IPS DF 19.7 (cell line): ENCODE results near the gene FOXN3.
"Not testable (repeated sequence)": the region's sequence is repeated elsewhere in the genome, so short reads cannot be mapped to it uniquely, and the experiment has no call there.

ENCODE experiments used
- DNase-seq: peaks from one replicate; pipeline ENCODE4 v3.0.0-alpha.2; 2013; ENCODE audit warnings: low read depth, low spot score

The FOXN3 gene

GRCh38 chr14:89250655-89250975 is 166.4 kb downstream of the FOXN3 start:
- not testable (repeated sequence) for DNase-seq

DNA sequence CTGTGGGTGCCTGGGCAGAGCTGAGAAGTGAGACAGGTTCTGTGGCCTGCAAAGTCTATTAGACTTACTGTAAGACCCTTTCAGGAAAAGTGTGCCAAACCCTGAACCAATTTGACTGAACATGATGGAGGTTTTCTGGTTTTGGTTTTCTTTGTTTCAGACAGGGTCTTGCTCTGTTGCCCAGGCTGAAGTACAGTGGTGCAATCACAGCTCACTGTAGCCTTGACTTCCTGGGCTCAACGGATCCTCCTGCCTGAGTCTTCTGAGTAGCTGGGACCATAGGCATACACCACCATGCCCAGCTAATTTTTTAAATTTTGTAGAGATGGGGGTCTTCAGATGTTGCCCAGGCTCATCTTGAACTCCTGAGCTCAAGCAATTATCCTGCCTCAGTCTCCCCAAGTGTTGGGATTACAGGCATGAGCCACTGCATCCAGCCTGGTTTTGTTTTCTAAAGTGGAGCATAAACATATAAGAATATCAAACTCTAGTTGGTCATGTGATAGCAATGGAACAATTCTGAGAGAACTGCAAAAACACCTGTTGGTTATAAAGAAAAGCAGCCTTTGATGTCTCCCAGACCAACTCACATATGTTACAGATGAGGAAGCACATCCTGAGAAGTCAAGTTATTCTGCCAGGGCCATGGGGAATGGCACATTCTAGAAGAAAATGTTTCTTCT is 166.9 kb downstream of the FOXN3 start:
- DNase-seq, result no peak

- peak; percentile 33 for DNase-seq
Measured at GRCh38 chr14:89249065-89249695, 167.9 kb downstream of the FOXN3 start.

DNA sequence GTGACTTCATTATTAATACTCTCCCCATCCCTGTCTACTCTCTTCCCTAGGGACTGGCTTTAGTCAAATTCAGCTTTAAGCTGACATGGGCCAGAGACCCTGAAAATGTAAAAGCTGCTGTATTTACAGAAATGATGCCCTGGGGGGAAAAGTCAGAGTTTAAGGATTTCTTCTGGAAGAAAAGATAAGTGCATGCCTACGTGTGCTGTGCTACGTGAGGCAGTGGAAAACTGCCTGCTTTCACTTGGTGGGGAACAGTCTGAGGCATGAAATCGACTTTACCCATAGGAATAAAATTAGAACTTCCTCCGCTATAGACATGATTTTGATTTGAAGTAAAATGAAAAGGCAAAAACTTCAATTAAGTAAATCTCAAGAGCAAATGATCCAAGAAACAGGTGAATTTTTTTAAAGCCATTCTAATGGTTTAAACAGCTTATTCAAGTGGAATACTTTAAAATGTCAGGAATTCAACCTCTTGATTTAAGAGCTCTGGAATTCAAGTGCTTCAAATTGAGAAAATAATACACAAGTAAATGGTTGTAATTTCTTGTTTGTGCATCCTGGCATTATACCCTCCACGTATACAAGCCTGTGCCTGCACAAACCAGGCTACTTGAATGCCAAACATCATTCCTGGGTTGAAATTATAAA is 168.5 kb downstream of the FOXN3 start:
- no peak for DNase-seq

DNA sequence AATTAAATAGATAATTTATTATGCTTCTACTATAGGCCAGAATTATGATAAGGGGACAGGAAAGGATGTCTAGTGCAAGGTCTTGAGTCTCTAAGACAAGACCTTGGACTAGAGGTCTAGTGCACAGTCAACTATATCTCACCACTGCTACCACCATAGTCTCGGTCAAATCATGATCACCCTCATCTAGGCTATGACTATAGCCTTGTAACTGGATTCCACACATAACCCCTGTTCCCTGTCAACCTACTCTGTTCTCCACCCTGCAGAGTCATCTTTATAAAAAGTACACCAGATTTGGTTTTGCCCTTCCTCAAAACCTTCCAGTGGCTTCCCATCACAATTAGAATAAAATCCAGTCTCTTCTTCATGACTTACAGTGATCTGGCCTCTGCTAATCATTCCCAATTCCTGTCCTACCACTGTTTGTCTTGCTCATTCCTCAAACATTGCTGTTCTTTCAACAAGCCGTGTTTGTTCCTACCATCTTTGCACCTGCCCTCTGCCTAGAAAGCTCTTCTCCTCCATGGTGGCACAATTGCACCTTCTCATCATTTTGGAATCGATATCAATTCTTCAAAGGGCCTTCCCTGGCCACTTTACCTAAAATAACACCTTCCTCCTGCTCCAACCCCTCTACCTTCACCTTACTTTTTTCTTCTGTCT is 169.4 kb downstream of the FOXN3 start:
- DNase-seq, result no peak

DNA sequence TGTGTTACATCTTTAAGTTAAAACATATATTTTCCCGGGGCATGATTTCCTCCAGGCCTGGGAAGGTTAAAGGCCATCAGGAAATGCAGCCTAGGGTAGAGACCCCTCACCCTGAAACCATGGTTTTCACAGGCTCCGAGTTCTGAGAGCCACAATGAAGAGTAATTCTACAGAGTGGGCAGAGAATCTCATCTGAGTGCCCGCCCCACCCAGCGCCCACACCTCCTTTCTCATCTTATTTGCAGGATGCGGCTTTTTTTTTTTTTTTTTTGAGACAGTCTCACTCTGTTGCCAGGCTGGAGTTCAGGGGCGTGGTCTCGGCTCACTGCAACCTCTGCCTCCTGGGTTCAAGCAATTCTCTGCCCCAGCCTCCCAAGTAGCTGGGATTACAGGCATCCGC is 170.7 kb downstream of the FOXN3 start:
- DNase-seq, result no peak

DNA sequence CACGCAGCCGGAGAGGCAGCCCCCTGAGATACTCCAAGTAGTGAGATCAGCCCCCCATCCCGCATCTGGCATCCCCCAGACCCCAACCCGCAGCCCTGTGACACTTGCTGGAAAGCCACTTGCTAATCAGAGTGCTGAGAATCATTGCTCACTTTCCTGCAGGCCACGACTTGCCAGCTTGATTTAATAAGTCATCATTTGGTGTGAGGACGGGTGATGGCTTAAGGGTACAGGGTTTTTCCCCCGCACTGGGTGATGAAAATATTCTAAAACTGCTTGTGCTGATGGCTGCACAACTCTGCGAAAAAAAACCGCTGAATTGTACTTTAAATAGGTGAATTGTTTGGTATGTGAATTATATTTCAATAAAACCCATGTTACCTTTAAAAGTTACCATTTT is 171.2 kb downstream of the FOXN3 start:
- no peak for DNase-seq

DNA sequence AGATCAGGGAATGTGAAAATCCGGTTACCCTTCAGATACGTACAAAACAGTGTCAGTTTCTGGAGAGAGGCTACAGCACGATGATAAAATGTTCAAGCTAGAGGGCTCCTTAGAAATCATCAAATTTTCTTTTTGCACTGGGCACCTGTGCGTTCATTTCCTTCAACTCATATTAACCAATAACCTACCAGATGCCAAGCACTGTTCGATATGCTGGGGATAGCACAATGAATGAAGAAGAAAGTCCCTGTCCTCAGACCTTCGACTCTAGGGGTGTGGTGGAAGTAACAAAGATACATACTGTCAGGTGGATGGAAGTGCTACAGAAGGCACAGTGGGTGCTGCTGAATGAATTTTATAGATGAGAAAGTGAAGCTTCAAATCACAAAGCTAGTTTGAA is 172.3 kb downstream of the FOXN3 start:
- no peak for DNase-seq

DNA sequence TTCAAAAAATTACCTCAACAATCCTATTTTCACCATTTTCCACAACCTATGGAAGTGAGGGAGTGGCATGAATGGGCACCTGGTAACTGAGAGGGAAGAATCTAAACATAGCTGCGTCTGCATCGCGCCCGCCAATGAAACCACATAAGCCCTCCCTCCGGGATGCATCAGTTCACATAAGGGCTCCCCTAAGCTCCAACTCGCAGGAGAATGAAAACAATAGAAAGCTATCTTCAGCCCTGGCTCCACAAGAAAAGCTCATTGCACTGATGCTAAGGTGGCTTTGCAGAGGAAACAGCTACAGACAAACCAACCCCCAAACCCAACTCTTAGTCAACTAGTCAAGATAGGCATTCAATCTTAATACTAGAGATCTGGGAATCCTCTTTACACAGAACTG is 173.3 kb downstream of the FOXN3 start:
- DNase-seq, result no peak

DNA sequence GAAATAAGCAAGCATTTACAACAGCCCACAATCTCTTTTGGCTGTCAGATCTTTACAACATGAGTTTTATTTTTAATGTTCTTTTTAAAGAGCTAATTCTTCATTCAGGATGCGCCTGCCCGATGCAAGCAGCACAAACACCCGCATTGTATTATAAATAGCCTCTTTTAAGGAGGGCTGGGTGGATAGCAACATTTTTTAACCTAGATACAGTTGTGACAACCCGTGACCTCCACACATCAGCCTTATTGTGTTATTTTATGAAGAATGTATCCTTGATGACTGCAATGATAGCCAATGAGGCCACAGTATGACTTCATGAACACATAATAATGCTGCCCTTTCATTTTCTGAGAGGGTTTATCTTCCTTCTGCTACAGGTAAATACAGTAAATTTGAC is 173.7 kb downstream of the FOXN3 start:
- DNase-seq, result no peak

GRCh38 chr14:89242652-89243279 is 174.3 kb downstream of the FOXN3 start:
- DNase-seq, result no peak

DNA sequence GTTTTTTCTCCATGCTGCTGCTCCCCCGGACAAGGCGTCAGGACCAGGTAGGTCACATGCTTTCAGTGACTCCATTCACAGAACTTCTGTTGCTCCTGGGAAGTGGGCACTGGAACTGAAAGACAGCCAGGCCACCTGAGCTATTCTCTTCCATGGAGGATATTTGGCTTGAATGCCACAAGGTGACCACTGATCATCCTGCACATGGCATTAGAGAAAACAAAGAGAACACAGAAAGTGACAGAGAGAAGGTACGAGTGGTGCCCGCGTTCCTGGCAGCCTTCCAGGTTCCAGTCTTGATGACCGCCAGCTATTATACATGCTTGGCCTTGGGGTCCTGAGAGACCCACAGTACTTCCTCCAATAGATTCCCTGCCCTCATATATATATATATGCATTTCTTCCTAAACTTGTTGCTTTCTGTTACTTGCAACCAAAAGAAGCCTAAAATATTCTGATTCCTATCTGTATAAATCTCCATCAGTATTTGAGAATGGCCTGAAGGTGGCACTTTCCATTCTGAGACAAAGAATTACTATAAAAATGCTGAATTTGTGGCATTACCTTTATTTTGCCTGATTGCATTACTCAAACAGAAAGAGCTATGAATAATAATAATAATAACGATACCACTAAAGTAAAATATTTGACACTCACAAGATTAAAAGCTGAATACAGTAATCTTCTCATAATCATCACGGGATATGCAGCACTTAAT is 174.9 kb downstream of the FOXN3 start:
- DNase-seq, result no peak

DNA sequence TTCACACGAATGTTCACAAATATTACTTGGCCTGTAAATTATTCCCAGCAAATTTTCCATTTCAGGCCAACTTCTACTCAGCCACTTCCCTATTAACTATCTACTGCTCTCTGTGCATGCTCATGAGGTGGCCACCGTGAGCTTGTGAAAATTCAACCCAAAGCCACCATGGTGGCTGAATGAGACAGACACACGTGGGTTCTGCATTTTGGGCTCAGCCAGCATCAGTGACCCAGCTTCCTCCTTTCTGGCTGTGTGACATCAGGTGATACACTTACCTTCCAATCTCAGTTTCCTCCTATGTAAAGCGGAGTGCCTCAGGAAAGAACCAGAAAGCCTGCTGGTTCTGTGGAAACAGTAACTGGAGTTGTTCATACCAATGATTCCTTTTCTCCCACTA is 175.8 kb downstream of the FOXN3 start:
- DNase-seq, result no peak

- DNase-seq, result no peak
Measured at GRCh38 chr14:89240414-89240813, 176.6 kb downstream of the FOXN3 start.

- no peak for DNase-seq
Measured at GRCh38 chr14:89239023-89239422, 178.0 kb downstream of the FOXN3 start.

- peak; percentile 23 for DNase-seq
Measured at GRCh38 chr14:89237921-89238529, 179.0 kb downstream of the FOXN3 start.

DNA sequence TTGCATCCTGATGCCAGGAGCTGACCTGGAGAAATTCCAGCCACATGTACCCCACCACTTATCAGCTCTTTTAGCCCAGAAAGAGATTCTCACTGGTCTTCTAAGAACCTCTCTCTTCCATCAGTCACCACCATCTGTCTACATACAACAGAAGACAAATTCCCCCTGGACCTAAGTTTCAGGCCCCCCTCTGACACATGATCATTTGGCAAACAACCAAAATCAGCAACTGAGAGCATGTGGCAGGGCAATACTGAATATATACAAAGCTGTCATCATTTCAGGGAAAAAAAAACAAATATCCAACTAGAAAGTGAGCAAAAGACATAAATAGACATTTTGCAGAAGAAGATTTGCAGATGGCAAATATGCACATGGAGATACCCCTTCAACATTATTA is 180.2 kb downstream of the FOXN3 start:
- DNase-seq, result no peak

- DNase-seq, result no peak
Measured at GRCh38 chr14:89233184-89233583, 183.8 kb downstream of the FOXN3 start.

GRCh38 chr14:89232265-89233070 is 184.6 kb downstream of the FOXN3 start:
- DNase-seq, result no peak

- DNase-seq, result no peak
Measured at GRCh38 chr14:89231426-89232113, 185.5 kb downstream of the FOXN3 start.
